Stimulated activated naive CD8-positive, alpha-beta T cell treated with anti-CD3 and anti-CD28 coated beads, Interleukin-15, Interleukin-2, amounts not matched to agents 100 ng/mL and 50 ng/mL, for 24 hours (primary cell): Measurements from ENCODE around the gene CMAS.
"Not testable (repeated sequence)": the region's sequence is repeated elsewhere in the genome, so short reads cannot be mapped to it uniquely, and the experiment has no call there.

Experiments
- H3K27ac Mint-ChIP-seq: one replicate; pipeline ENCODE4 v1.8.0; 2021; ENCODE audit warnings: mild to moderate bottlenecking, mixed read lengths
- H3K27me3 Mint-ChIP-seq: one replicate; pipeline ENCODE4 v1.8.0; 2021; ENCODE audit warnings: mixed read lengths
- H3K36me3 Mint-ChIP-seq: one replicate; pipeline ENCODE4 v1.8.0; 2021; ENCODE audit warnings: low read depth, mixed read lengths
- H3K4me1 Mint-ChIP-seq: one replicate; pipeline ENCODE4 v1.8.0; 2021; ENCODE audit warnings: low read depth, mixed read lengths
- H3K4me3 Mint-ChIP-seq: one replicate; pipeline ENCODE4 v1.8.0; 2021; ENCODE audit warnings: mild to moderate bottlenecking, mixed read lengths
- H3K9me3 Mint-ChIP-seq: one replicate; pipeline ENCODE4 v1.8.0; 2021; ENCODE audit warnings: mixed read lengths

CMAS gene

DNA sequence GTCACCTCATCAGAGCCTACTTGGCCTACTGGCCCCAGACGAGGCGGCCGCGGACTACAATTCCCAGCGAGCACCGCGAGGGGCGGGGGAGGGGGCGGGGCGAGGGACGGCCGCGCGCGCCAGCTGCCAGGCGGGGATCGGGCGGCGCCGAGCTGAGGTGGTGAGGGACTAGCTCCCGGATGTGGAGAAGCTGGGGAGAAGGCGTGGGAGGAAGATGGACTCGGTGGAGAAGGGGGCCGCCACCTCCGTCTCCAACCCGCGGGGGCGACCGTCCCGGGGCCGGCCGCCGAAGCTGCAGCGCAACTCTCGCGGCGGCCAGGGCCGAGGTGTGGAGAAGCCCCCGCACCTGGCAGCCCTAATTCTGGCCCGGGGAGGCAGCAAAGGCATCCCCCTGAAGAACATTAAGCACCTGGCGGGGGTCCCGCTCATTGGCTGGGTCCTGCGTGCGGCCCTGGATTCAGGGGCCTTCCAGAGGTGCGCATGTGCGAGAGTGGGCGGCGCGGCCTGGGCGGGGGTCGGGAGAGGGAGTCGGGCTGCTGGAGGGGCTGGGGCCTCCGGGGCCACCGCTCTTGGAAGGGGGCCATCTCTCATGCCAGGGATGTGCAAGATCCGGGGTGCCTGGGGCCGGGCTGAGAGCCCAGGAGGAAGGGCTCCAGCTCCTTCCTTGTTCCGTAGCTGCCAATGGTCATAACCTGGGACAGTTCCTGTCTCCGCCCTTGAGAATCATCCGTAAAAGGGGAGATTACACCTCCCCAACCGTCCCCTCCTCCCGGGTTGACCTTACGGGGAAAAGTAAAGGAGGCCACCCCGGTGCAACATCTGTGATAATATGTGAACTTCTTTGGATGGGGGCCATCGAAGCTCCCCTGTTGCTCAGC is at the start of gene CMAS:
Gene CMAS (plus strand): TSS at position 129 of the 878 bp plus-strand sequence. CDS start 86 bp downstream, at position 215.
- Mint-ChIP-seq H3K4me1 (peaks cover 48% of the 10 kb centered on the region), H3K9me3 (no peaks in the 10 kb centered on the region), H3K4me3 (peak within 1 kb of the TSS; percentile 93), H3K27ac (peak within 1 kb of the TSS; percentile 82), H3K36me3 (peaks cover 14% of the 10 kb centered on the region), H3K27me3 (no peaks in the 10 kb centered on the region)

DNA sequence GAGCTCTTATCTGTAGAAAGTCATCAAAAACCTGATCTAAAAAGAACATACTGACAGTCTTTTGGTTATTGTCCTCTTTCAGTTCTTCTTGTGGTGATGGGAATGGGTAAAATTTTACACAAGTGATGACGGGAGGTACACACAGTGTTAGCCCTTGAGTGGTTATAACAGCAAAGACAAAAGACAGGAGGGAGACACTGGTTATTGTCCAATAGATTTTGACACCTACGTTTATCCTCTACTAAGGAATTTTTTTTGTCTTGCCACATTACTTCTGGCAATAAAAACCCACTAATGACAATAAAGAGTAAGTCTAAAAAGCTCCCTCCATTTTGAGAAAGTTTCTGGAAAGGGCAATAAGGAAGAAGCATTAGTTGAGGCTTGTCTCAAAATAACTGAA is 47.7 kb upstream of the CMAS start:
- H3K4me1 Mint-ChIP-seq, result no peaks in the 10 kb centered on the region
- H3K9me3 Mint-ChIP-seq, result no peaks in the 10 kb centered on the region
- H3K27ac Mint-ChIP-seq, result no peak overlapping the region
- H3K27me3 Mint-ChIP-seq, result no peaks in the 10 kb centered on the region
- H3K4me3 Mint-ChIP-seq, result no peak overlapping the region
- no peaks in the 10 kb centered on the region for H3K36me3 Mint-ChIP-seq

DNA sequence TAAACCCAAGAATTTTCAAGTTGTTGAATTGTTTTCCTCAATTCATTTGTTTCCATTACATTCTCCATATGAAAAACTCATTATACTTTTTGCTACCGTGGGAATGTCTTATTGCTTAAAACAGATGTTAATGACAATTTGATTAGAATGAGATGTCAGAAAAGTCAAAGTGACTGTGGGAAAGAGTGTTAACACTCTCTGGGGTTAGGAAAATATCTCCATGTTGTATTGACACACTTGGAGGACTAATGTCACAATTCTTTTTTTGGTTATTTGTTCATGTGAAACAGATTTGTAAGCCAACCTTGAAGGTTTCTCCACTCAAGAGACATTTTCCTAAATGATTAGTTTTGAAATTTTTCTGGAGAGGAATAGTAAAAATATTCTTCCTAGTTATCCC is 47.2 kb upstream of the CMAS start:
- Mint-ChIP-seq H3K27ac (no peak overlapping the region), H3K9me3 (no peaks in the 10 kb centered on the region), H3K4me3 (no peak overlapping the region), H3K4me1 (no peaks in the 10 kb centered on the region), H3K36me3 (no peaks in the 10 kb centered on the region), H3K27me3 (no peaks in the 10 kb centered on the region)

DNA sequence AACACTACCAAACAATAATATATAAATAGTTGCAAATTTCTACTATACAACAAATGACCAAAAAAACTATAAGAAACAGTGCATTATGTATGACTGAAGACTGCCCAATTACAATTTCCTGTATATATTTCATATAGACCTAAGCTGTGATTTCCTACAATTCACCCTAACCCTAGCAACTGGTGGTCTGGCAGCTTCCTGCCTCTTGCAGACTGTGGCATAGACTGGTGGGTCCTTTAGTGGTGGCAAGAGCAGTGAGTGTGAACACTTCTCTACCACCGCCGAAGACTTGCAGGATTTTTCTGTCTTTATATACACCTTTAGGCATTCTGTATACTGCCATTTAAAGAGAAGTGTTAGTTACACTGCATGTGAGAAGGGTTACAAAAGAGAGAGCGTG is 43.6 kb upstream of the CMAS start:
- no peaks in the 10 kb centered on the region for H3K9me3 Mint-ChIP-seq
- H3K4me3 Mint-ChIP-seq, result no peak overlapping the region
- peaks cover 4% of the 10 kb centered on the region for H3K27me3 Mint-ChIP-seq
- no peaks in the 10 kb centered on the region for H3K36me3 Mint-ChIP-seq
- H3K27ac Mint-ChIP-seq, result no peak overlapping the region
- H3K4me1 Mint-ChIP-seq, result no peaks in the 10 kb centered on the region

DNA sequence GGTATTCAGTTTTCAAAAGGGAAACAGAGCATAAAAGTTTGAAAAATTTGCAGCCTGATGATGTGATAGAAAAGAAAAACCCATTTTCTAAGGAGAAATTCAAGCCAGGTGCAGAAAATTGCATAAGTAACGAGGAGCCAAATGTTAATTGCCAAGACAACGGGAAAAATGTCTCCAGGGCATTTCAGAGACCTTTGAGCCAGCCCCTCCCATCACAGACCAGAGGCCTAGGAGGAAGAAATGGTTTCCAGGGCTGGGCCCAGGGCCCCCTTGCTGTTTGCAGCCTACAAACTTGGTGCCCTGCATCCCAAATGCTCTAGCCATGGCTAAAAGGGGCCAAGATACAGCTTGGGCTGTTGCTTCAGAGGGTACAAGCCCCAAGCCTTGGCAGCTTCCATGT is 38.2 kb upstream of the CMAS start:
- H3K27ac Mint-ChIP-seq, H3K27me3 Mint-ChIP-seq, H3K4me1 Mint-ChIP-seq, H3K4me3 Mint-ChIP-seq, H3K9me3 Mint-ChIP-seq, H3K36me3 Mint-ChIP-seq: not testable (repeated sequence)

DNA sequence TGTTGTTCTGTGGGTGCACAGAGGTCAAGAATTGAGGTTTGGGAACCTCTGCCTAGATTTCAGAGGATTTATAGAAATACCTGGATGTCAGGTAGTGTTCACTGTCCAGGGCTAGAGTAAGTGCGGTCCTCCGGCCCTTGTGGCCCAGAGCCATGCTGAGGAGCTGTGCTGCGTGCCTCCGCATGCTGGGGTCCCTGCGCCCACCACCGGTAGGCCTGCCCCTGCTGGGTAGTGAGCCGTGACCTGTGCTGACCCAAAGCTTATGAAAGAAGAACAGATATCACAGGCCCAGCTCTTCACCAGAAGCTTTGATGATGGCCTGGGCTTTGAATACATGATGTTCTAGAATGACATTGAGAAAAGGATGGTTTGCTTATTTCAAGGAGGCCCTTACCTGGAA is 37.8 kb upstream of the CMAS start:
- no peaks in the 10 kb centered on the region for H3K9me3 Mint-ChIP-seq
- no peaks in the 10 kb centered on the region for H3K36me3 Mint-ChIP-seq
- H3K27ac Mint-ChIP-seq, result no peak overlapping the region
- H3K27me3 Mint-ChIP-seq, result peaks cover 9% of the 10 kb centered on the region
- no peaks in the 10 kb centered on the region for H3K4me1 Mint-ChIP-seq
- H3K4me3 Mint-ChIP-seq, result no peak overlapping the region

DNA sequence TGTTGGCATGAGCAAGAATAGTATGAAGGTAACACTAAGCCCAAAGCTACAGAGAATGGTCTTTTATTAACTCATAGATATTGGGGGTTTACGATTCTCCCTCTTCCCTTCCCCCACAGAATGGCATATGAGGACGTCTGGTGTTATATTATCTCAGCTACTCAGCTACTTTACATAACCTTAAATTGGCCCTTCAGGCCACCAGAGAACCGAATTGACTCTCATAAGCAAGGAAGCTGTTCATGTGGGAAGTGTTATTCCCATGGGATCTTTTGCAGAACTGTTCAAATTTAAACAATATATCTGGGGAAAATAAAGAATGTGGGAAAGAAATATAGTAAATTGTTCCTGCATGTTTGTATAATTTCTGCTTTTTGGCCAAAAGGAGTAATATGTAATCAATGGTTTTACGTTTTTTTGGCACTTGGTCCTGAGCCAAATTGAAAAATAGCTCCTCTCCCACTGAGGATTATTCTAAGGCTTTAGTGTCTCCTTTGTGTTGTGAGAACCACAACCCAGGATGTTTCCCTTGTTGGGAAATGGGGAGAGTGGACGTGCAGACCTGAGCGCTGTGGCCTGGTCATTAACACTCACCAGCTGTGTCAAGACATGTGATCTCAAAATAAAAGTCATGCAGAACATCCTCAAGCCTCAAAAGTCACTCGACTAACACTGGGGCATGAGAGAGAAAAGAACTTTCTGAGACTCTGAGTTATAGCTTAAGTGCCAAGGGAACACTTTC is 31.8 kb upstream of the CMAS start:
- Mint-ChIP-seq H3K4me3 (no peak overlapping the region), H3K27ac (no peak overlapping the region), H3K4me1 (no peaks in the 10 kb centered on the region), H3K27me3 (peaks cover 12% of the 10 kb centered on the region), H3K9me3 (no peaks in the 10 kb centered on the region), H3K36me3 (no peaks in the 10 kb centered on the region)

DNA sequence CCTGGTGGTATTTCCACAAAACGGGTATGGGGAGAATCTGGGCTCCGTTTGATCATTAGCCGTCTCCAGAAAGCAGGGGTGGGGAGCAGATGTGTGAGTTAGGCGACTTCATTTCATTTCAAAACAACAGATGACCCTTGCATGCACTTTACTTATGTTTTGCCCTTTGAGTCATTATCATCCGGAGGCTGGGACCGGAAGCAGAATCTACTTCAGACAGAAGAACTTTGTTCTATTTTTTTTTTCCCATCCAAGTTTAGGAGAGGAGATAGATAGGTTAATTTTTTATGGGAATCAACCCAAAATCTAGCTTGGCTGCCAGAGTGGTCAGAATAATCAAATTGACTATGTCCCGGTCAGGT is 31.3 kb upstream of the CMAS start:
- no peaks in the 10 kb centered on the region for H3K36me3 Mint-ChIP-seq
- no peaks in the 10 kb centered on the region for H3K9me3 Mint-ChIP-seq
- H3K27ac Mint-ChIP-seq, result no peak overlapping the region
- no peaks in the 10 kb centered on the region for H3K4me1 Mint-ChIP-seq
- H3K27me3 Mint-ChIP-seq, result peaks cover 12% of the 10 kb centered on the region
- H3K4me3 Mint-ChIP-seq, result no peak overlapping the region

DNA sequence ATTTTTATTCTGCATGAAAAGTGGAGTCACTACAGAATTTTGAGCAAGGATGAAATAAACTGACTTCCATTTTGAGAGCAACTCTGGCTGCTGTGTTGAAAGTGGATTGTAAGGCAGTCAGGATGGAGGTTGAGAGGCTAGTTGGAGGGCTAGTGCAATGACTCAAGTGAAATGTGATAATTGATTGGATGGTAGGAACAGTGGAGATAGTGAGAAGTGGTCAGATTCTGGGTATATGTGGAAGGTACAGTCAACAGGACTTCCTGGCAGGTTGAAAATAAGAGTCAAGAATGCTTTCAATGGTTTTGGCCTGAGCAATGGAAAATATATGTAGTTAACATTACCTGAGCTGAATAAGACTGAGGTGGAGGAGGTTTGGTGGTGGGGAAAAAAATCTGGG is 29.0 kb upstream of the CMAS start:
- Mint-ChIP-seq H3K9me3 (no peaks in the 10 kb centered on the region), H3K27ac (no peak overlapping the region), H3K4me3 (no peak overlapping the region), H3K36me3 (no peaks in the 10 kb centered on the region), H3K27me3 (peaks cover 7% of the 10 kb centered on the region), H3K4me1 (no peaks in the 10 kb centered on the region)

DNA sequence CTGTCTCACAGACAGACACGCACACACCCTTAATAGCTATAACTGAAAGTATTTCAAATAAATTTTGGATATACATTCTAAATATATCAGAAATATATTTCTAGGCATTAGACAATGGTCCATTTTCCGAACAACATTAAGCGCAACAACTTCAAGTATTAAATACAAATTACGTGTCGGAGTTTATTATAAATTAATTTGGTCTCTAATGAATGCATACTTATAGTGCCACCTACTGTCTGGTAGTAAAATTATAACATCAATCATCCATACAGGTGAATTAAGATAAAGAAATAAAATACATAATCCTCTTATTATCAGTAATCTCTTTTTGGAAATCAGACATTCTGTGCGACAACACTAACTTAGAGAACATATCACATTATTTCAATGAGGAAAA is 27.2 kb upstream of the CMAS start:
- no peak overlapping the region for H3K27ac Mint-ChIP-seq
- no peak overlapping the region for H3K4me3 Mint-ChIP-seq
- no peaks in the 10 kb centered on the region for H3K36me3 Mint-ChIP-seq
- H3K27me3 Mint-ChIP-seq, result peaks cover 2% of the 10 kb centered on the region
- H3K4me1 Mint-ChIP-seq, result no peaks in the 10 kb centered on the region
- H3K9me3 Mint-ChIP-seq, result no peaks in the 10 kb centered on the region

DNA sequence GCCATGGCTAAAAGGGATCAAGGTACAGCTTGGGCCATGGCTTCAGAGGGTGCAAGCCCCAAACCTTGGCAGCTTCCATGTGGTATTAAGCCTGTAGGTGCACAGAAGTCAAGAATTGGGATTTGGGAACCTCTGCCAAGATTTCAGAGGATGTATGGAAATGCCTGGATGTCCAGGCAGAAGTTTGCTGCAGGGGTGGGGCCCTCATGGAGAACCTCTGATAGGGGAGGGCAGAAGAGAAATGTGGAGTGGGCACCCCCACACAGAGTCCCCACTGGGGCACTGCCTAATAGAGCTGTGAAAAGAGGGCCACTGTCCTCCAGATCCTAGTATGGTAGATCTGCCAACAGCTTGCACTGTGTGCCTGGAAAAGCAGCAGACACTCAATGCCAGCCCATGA is 22.5 kb upstream of the CMAS start:
- H3K27ac Mint-ChIP-seq, H3K27me3 Mint-ChIP-seq, H3K9me3 Mint-ChIP-seq, H3K4me3 Mint-ChIP-seq, H3K4me1 Mint-ChIP-seq, H3K36me3 Mint-ChIP-seq: not testable (repeated sequence)

DNA sequence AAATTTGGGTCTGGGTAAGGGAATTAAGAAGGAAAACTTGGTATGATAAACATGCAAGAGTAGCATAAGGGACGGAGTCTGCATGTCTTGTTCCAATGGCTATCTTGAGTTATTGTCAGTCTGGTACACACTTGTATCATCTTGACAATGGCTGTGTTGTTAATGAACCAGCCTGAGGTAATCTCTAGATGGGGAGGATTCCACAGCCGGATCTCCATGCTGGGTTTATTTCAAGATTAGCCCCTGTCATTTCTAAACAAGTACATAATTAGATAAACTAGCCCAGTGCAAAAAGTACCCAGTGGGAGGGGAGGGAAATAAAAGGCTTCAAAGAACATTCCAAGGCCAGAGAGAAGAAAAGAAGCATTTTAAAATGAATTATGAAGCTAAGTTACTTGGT is 16.5 kb upstream of the CMAS start:
- Mint-ChIP-seq H3K9me3 (peaks cover 2% of the 10 kb centered on the region), H3K36me3 (no peaks in the 10 kb centered on the region), H3K4me1 (peaks cover 4% of the 10 kb centered on the region), H3K4me3 (no peak overlapping the region), H3K27me3 (no peaks in the 10 kb centered on the region), H3K27ac (no peak overlapping the region)

DNA sequence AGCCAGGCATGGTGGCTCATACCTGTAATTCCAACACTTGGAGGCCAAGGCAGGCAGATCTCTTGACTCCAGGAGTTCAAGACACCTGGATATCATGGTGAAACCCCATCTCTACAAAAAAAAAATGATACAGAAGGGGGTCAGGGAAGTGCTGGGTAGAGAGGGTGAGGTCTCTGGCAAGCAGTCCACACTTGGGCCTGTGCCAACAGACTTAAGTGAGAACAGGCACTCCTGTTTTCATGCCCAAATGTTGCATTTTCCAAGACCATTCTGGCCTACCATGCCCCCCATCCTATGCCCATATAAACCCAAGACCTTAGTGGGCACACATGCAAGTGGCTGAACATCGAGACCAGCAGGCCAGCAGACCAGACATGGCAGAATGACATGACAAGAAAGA is 16.0 kb upstream of the CMAS start:
- H3K36me3 Mint-ChIP-seq, result no peaks in the 10 kb centered on the region
- no peaks in the 10 kb centered on the region for H3K27me3 Mint-ChIP-seq
- no peak overlapping the region for H3K4me3 Mint-ChIP-seq
- peaks cover 9% of the 10 kb centered on the region for H3K4me1 Mint-ChIP-seq
- no peak overlapping the region for H3K27ac Mint-ChIP-seq
- H3K9me3 Mint-ChIP-seq, result peaks cover 3% of the 10 kb centered on the region

DNA sequence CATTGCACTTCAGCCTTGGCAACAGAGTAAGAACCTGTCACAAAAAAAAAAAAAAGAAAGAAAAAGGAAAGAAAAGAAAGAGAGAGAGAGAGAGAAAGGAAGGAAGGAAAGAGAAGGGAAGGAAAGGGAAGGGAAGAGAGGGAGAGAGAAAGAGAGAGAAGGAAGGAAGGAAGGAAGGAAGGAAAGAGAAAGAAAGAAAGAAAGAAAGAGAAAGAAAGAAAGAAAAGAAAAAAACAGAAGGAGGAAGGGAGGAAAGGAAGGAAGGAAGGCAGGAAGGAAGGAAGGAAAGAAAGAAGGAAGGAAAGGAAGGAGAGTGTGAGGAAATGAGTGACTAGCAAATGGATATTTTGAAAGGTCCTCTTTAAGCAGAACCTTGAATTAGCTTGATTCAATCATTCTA is 13.3 kb upstream of the CMAS start:
- Mint-ChIP-seq H3K9me3 (peaks cover 3% of the 10 kb centered on the region), H3K27ac (no peak overlapping the region), H3K4me3 (no peak overlapping the region), H3K4me1 (peaks cover 9% of the 10 kb centered on the region), H3K27me3 (no peaks in the 10 kb centered on the region), H3K36me3 (no peaks in the 10 kb centered on the region)

DNA sequence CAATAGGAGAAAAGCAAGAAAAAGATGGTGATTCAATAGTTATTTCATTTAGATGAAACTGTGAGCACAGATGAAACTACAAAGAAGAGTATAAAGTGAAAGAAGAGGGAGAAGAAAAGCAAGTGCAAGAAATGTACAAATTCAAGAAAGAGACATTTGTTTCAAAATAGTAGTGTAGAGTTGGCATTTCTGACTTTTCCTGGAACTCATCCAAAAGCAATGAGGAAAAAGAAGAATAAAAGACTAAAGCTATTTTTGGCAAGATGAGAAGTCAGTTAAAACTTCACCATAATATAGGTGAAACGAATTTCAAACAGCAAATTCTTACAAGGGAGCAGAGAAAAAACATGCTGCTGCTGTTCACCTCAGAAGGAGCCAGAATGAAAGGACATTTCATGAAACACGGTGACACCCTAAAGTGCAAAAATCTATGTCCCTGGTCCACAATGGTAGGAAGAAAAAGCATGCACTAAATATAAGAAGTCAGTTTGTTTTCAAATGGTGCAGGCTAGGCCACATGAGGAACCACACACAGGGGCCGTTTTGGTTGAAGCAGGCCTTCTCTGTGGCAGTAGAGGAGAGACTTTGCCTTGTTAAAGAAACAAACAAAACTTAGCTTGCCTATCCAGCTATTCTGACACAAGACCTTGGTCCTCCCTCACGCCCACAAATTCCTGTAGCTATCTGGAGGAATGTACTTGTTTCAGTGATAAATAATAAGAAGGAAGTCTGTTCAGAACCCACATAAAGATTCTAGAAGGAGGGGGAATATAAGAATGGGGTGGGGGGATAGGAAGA is 11.1 kb upstream of the CMAS start:
- Mint-ChIP-seq H3K4me1 (peaks cover 9% of the 10 kb centered on the region), H3K27me3 (no peaks in the 10 kb centered on the region), H3K36me3 (no peaks in the 10 kb centered on the region), H3K4me3 (no peak overlapping the region), H3K9me3 (peaks cover 3% of the 10 kb centered on the region), H3K27ac (no peak overlapping the region)
